ENCODE data around the gene POMZP3. TPM values are rescaled to one million over a fixed set of nuclear protein-coding genes. Genes with fewer than 3 reads are reported as not detected.
"Not testable (repeated sequence)": the region's sequence is repeated elsewhere in the genome, so short reads cannot be mapped to it uniquely, and the experiment has no call there.

Gene POMZP3
- total and polyA plus RNA-seq, 3 donors from 2014 or later: 22.3 to 35.0 (median 30.9) TPM

- DNase-seq: peak; percentile 80
- WGBS, 2 donors: 50% methylated on average over 2 of the region's 3 CpGs; no CpG with 5 or more reads in 1 of the 2 donors
- H3K36me3 ChIP-seq (ENCODE audit: low read depth, missing control alignments); H3K9me3 ChIP-seq; intact Hi-C loops (cut with DNase I; ENCODE audit: low total_unique reads); H3K4me3 ChIP-seq; H3K27me3 ChIP-seq; H3K4me1 ChIP-seq; H3K27ac ChIP-seq: not testable (repeated sequence)
- peak in 1 of 3 experiments; percentile 26 for TF ChIP-seq CTCF (IDR thresholded peaks at IDR 0.05)
Measured at GRCh38 chr7:76613783-76614182, 13.3 kb downstream of the POMZP3 start.

- intact Hi-C loops (cut with DNase I; ENCODE audit: low total_unique reads); H3K4me1 ChIP-seq; DNase-seq; H3K27ac ChIP-seq; H3K9me3 ChIP-seq; H3K36me3 ChIP-seq (ENCODE audit: low read depth, missing control alignments); H3K4me3 ChIP-seq; H3K27me3 ChIP-seq: not testable (repeated sequence)
- no CpG with 5 or more reads among the region's 3 CpGs for WGBS, 2 donors
Measured at GRCh38 chr7:76612232-76612631, 14.8 kb downstream of the POMZP3 start.

DNA sequence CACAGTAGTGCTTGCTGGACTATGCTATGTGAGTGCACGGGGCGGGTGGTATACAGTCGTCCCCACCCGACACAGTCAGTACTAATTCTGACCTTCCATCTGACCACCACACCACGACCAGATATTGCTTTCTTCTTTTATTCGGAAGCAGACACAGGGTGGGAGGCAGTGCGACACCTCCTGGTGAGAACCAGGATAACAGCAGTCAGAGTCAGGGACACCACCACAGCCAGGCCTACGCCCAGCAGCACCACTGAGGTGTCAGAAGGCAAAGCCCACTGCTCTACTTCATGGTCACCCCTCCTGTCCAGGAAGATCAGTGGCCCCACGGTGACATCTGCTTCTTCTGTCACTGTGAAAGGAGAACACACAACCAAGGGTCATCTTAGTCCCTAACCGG lies 17.2 kb downstream of the POMZP3 start:
- H3K4me1 ChIP-seq; H3K27me3 ChIP-seq; H3K9me3 ChIP-seq; H3K36me3 ChIP-seq (ENCODE audit: low read depth, missing control alignments); H3K27ac ChIP-seq; intact Hi-C loops (cut with DNase I; ENCODE audit: low total_unique reads); DNase-seq; H3K4me3 ChIP-seq: not testable (repeated sequence)
- WGBS, 2 donors: 90% methylated on average over 2 of the region's 10 CpGs; no CpG with 5 or more reads in 1 of the 2 donors

DNA sequence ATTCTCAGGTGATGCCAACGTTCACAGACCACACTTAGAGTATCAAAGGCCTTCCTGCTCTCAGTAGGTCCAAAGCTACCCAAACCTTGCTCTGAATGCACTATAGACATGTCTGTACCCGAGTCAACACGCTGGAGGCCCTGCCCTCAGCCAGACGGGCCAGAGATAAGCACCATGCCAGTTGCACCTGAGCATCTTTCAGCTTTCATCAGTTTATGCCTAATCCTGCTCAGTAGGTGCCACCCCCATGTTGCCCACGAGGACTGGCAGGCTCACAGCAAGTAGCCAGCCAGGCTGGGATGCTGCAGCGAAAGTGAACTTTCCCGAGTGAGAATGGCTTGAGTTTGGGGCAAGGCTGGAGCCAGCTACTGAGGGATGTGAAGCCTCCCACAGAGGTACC lies 18.6 kb downstream of the POMZP3 start:
- H3K4me3 ChIP-seq; intact Hi-C loops (cut with DNase I; ENCODE audit: low total_unique reads); H3K9me3 ChIP-seq; H3K36me3 ChIP-seq (ENCODE audit: low read depth, missing control alignments); H3K27ac ChIP-seq; H3K4me1 ChIP-seq; H3K27me3 ChIP-seq; DNase-seq: not testable (repeated sequence)
- 70 to 85% methylated on average over 4 to 6 of the region's 7 CpGs for WGBS, 2 donors

- DNase-seq: peak; percentile 81
- H3K36me3 ChIP-seq (ENCODE audit: low read depth, missing control alignments); H3K27me3 ChIP-seq; H3K27ac ChIP-seq; H3K4me3 ChIP-seq; H3K4me1 ChIP-seq; H3K9me3 ChIP-seq; intact Hi-C loops (cut with DNase I; ENCODE audit: low total_unique reads): not testable (repeated sequence)
- WGBS, 2 donors: 15 to 29% methylated on average over 1 to 5 of the region's 6 CpGs
Measured at GRCh38 chr7:76606027-76606426, 21.1 kb downstream of the POMZP3 start.

DNA sequence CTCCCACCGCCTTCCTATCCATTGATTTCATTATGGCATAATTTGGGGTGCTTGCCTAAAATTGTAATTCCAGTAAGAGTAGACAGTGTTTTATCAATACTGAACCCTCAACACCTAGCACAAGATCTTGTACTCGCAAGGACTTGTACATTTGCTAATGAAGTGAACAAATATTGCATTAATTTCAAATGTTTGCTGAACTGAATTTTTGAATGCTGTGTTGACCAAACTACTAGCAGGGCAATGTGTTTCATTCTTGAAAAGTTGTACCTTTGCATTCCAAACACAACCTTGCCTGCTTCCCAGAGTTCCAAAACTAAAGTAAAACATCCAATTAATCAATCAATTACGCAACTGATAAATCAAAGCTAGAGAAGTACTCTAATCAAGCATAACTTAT lies 26.4 kb downstream of the POMZP3 start:
- H3K9me3 ChIP-seq; DNase-seq; H3K27me3 ChIP-seq; H3K4me1 ChIP-seq; H3K27ac ChIP-seq; intact Hi-C loops (cut with DNase I; ENCODE audit: low total_unique reads); H3K4me3 ChIP-seq; H3K36me3 ChIP-seq (ENCODE audit: low read depth, missing control alignments): not testable (repeated sequence)
- WGBS, 2 donors: 85 to 90% methylated on average over 3 of the region's 3 CpGs

GRCh38 chr7:76600116-76600482 lies 27.0 kb downstream of the POMZP3 start:
- H3K36me3 ChIP-seq (ENCODE audit: low read depth, missing control alignments); DNase-seq; H3K4me1 ChIP-seq; intact Hi-C loops (cut with DNase I; ENCODE audit: low total_unique reads); H3K4me3 ChIP-seq; H3K9me3 ChIP-seq; H3K27me3 ChIP-seq; H3K27ac ChIP-seq: not testable (repeated sequence)
- 95 to 97% methylated on average over 1 of the region's 2 CpGs for WGBS, 2 donors

GRCh38 chr7:76598590-76599264 lies 28.4 kb downstream of the POMZP3 start:
- H3K27me3 ChIP-seq; intact Hi-C loops (cut with DNase I; ENCODE audit: low total_unique reads); H3K36me3 ChIP-seq (ENCODE audit: low read depth, missing control alignments); H3K4me3 ChIP-seq; H3K27ac ChIP-seq; H3K4me1 ChIP-seq; DNase-seq; H3K9me3 ChIP-seq: not testable (repeated sequence)

GRCh38 chr7:76597288-76597687 lies 29.8 kb downstream of the POMZP3 start:
- H3K36me3 ChIP-seq (ENCODE audit: low read depth, missing control alignments); DNase-seq; intact Hi-C loops (cut with DNase I; ENCODE audit: low total_unique reads); H3K4me3 ChIP-seq; H3K9me3 ChIP-seq; H3K27me3 ChIP-seq; H3K27ac ChIP-seq; H3K4me1 ChIP-seq: not testable (repeated sequence)
- WGBS, 2 donors: 84 to 90% methylated on average over 1 of the region's 1 CpG

DNA sequence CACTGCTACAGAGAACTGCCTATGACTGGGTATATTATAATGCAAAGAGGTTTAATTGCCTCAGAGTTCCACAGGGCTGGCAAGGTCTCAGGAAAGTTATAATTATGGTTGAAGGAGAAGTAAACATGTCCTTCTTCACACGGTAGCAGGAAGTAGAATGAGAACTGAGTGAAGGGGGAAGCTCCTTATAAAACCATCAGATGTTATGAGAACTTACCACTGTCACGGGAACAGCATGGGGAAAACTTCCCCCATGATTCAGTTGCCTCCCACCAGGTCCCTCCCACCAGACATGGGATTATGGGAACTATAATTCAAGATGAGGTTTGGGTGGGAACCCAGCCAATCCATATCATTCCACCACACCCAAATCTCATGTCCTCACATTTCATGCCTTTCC lies 34.4 kb downstream of the POMZP3 start:
- 82 to 83% methylated on average over 2 of the region's 2 CpGs for WGBS, 2 donors
- H3K4me1 ChIP-seq; H3K27me3 ChIP-seq; H3K36me3 ChIP-seq (ENCODE audit: low read depth, missing control alignments); H3K27ac ChIP-seq; DNase-seq; H3K4me3 ChIP-seq; H3K9me3 ChIP-seq; intact Hi-C loops (cut with DNase I; ENCODE audit: low total_unique reads): not testable (repeated sequence)

DNA sequence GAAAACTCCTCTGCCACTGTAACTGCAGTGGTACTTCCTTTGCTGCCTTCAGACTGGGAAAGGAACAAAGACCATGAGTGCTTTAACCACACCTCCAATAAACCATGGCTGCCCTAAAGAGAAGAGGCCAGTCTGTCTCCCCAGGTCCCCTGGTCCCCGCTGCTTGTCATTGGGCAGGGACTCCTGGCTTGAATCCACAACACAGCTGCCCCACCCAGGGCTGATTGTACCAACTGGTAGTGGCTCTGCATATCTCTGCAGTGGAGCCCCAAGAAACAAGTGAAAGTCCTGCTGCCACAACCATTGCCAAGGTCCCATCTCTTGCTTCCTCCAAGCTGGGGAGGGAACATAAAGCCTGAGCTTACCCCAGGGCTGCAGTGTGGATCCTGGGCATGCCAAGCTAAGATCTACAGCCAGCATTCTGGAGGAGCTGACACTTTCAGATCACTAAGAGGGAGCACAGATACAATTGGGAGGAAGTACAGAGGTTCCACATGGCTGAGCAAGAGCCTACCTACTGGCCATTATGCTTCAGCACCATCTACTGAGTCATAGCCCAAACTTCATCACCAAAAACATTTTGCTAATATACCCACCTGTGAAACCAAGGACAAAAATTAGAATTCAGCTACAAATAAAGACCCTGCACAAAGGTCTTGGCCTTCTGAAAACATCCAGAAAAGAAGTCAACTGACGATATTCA lies 35.3 kb downstream of the POMZP3 start:
- intact Hi-C loops (cut with DNase I; ENCODE audit: low total_unique reads); H3K4me1 ChIP-seq; H3K36me3 ChIP-seq (ENCODE audit: low read depth, missing control alignments); H3K27ac ChIP-seq; DNase-seq; H3K27me3 ChIP-seq; H3K9me3 ChIP-seq; H3K4me3 ChIP-seq: not testable (repeated sequence)
- WGBS, 2 donors: 78 to 91% methylated on average over 1 to 2 of the region's 2 CpGs

Measured in testis (tissue), 3 donors.